CD4-positive, alpha-beta T cell treated with Interleukin-12 subunit alpha and Interleukin-12 subunit beta, for 1 hour (primary cell): ENCODE measurements around the gene ARHGEF25.
A peak's percentile ranks its signal among the peaks of the same experiment; 100 is the strongest.
"Not testable (repeated sequence)": the region's sequence is repeated elsewhere in the genome, so short reads cannot be mapped to it uniquely, and the experiment has no call there.

Experiments
- DNase-seq: peaks from one replicate; pipeline ENCODE4 v3.0.0-alpha.2; 2020

ARHGEF25 gene

DNA sequence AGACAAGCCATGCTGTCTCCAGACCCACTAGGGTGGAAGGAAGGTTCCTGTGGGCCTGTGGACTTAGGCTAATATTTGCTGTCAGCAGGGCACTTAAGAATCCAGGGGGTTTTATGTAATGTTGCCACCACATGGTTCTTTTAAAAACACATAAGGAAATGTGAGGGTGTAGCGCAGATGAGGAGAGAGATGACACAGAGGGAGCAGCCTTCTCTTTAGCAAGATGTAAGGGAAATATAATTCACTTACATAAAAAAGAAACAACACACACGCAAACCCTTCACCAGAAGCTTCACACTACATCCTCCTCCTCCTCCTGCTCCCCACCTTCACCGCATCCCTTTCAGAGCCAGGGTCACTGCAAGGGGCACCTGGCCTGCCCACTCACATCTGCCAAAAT, 25.1 kb upstream of the ARHGEF25 start:
- DNase-seq, result no peak

- DNase-seq, result no peak
Measured at GRCh38 chr12:57586832-57587429, 24.3 kb upstream of the ARHGEF25 start.

GRCh38 chr12:57588951-57589610, 22.2 kb upstream of the ARHGEF25 start:
- DNase-seq, result not testable (repeated sequence)

GRCh38 chr12:57590479-57590863, 20.8 kb upstream of the ARHGEF25 start:
- no peak for DNase-seq

DNA sequence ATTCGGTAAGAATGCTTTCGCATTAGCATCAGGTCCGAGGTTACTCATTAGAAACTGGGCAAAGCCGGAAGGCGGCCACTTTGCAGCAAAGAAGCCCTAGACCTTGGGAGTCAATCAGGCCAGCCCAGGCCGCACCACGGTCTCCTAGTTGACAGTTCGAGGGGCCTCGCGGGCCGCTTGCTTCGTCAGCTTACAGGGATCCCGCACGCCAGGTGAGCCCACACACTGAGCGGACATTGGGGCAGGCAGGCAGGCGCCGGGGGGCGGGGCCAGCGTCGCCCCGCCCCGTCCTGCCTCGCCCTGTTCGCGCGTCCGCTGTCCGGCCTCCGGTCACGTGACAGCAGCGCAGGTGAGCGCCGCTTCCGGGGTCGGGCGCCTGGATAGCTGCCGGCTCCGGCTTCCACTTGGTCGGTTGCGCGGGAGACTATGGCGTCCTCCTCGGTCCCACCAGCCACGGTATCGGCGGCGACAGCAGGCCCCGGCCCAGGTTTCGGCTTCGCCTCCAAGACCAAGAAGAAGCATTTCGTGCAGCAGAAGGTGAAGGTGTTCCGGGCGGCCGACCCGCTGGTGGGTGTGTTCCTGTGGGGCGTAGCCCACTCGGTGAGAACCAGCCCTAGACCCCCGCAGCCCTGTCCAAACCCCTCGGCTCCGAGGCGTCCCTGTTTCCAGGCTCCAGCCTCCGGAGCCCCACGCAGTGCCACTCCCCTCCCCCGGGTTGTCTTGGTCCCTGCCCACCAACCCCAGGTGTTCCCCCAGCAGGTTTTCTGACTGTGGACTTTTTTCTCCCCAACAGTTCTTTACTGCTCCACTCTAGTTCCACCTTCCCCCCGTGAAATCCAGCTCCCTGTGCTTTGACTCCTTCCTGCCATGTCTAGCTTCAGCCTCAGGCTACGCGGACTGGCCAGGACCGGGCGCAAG, 20.1 kb upstream of the ARHGEF25 start, which contains the start of gene PIP4K2C:
PIP4K2C (plus strand) TSS at position 329 of the 918 bp plus-strand sequence; CDS start at position 427, 98 bp downstream.
- peak; percentile 88 for DNase-seq

DNA sequence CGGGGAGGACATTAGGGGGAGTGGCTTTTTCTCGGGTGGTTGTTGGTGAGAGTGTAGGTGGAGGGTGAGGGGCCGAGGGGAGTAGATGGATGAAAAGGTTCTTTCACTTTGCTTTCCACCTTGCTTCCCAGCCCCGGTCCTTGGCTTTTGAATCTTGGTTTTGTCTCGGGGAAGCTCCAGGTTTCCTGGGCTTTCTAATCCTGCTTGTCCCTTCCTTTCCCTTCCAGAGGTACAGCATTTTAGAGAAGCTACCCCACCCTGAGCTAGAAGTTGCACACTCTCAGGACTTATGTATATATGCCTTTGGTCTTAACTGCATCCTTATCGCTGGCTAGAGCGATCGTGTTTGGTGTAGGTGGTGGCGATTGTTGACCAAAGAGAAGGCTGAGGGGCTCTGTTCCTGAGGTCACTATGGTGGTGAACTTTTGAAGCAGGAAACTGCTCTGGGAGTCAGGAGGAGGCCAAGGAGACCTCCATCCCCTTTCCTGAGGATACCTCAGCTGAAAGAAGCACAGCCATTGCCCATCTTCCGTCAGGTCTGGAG, 19.4 kb upstream of the ARHGEF25 start:
- no peak for DNase-seq

- DNase-seq, result no peak
Measured at GRCh38 chr12:57592551-57593165, 18.6 kb upstream of the ARHGEF25 start.

GRCh38 chr12:57593187-57593586, 18.0 kb upstream of the ARHGEF25 start:
- no peak for DNase-seq

DNA sequence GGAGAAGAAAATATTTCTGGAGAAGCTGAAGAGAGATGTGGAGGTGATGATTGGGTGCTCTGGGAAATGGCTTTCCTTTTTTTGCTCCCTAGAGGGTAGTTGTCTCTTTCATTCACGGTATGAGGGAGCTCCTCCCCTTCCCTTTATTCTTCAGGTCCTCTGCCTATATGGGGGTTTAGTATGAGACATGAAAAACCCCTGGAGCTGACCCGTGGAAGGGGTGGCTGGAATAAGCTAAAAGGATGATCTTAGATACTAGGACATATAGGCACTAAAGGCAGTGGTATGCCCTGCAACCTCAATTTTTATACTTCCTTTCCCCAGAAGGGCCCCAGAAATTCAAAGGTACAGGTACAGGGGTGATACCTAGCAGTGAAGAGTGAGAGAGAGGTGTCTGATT, 10.8 kb upstream of the ARHGEF25 start:
- DNase-seq, result no peak

DNA sequence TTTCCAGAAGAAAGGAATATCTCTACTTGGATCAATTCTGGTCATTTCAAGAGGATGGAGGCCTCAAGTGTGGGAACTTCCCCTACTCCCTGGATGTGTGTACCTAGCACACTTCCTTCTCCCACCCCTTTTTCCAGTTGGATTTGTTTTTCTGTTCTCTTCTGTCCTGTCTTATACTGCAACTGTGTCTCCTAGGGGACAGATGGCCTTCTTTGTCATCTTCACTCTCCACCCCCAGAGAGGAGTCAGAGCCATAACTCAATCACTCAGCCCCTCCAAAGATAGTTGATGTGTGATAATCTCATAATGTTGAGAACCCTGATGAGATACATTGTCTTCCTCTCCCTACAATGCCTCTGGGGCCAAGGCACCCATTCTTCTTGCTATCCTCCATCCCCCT, 8.7 kb upstream of the ARHGEF25 start:
- DNase-seq, result no peak

GRCh38 chr12:57603324-57603723, 7.9 kb upstream of the ARHGEF25 start:
- no peak for DNase-seq

- DNase-seq, result no peak
Measured at GRCh38 chr12:57603815-57604453, 7.3 kb upstream of the ARHGEF25 start.

- DNase-seq, result peak; percentile 42
Measured at GRCh38 chr12:57604454-57604991, 6.7 kb upstream of the ARHGEF25 start, which contains the start of gene DTX3. DTX3 (plus strand) TSS chr12:57604824; CDS start chr12:57606518, 1,694 bp downstream.

GRCh38 chr12:57604992-57605810, 6.0 kb upstream of the ARHGEF25 start:
- no peak for DNase-seq

DNA sequence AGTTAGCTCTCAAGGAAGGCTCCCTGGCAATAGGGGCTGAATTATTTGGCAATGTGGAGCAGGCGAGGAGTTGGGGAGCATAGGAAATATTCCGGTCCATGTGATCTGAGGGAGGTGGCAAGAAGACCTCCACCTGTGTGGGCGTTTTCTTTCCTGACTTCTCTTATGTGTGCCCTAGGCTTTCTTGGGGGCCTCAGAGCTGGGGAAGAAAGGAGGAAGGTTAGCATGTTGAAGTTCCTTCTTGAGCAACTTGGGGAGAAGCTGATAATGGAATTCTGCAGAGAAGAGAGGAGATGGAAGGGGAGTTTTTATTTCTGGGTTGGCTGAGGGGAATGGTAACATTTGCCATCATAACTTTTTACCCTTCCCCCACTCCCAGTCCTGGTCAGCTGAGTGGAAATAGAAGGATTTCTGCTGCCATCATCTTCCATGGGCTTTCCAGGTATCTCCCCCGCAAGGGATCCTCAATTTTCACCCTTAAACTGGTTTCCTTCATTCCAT, 5.4 kb upstream of the ARHGEF25 start:
- no peak for DNase-seq

- no peak for DNase-seq
Measured at GRCh38 chr12:57606399-57606798, 4.8 kb upstream of the ARHGEF25 start.

DNA sequence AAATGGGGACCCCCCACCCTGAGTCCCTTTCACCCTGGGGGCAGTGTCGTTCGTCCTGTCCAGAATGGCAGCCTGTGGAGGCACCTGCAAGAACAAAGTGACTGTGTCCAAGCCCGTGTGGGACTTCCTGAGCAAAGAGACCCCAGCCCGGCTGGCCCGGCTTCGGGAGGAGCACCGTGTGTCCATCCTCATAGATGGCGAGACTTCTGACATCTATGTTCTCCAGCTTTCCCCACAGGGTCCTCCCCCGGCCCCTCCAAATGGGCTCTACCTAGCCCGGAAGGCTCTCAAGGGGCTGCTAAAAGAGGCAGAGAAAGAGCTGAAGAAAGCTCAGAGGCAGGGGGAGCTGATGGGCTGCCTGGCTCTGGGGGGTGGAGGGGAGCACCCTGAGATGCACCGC, 4.4 kb upstream of the ARHGEF25 start:
- no peak for DNase-seq

GRCh38 chr12:57607958-57608663, 3.1 kb upstream of the ARHGEF25 start:
- DNase-seq, result no peak

DNA sequence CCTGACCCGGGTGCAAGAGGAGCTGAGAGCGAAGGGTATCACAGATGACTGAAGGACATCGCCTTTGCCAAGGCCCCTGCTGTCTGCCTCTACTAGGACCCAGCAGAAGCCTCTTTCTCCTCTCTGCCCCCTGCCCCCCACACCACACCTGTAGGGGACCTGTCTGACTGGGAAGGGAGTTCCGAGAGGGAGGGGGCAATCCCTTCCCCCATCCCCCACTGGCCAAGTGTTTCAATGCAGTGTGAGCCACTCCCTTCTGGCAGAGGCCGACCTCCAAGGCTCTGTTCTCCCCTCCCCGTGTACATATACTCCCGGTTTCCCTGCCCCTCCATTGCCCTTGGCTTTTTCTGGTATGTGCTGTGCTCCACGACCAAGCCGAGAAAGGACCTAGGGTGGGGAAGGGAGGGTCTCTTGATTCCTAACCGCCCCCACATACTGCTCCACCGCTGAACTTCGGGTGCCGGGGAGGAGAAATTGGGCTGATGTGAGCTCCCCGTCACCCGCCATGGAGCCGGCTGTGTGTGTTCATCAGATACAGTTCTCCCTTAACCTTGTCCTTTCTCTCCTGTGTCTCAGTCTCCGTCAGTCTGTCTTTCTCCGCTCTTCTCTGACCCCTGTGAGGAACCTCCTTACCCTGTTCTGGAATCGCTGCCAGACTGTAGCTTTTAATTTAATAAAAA, 2.0 kb upstream of the ARHGEF25 start:
- no peak for DNase-seq
